GM12872 (cell line): ENCODE results near the gene SLC4A8.

Source experiments
- TF ChIP-seq, protein P1 (sequence below): IDR thresholded peaks from 3 replicates; pipeline ENCODE4 v1.5.1; 2011; ENCODE audit warnings: low read depth, mild to moderate bottlenecking, low read length, moderate library complexity; ENCODE audit not compliant: insufficient read depth

SLC4A8 gene

GRCh38 chr12:51424662-51425539 is at the start of gene SLC4A8:
TSS of gene SLC4A8 (plus strand) at chr12:51424831. CDS start at chr12:51424988, 157 bp downstream.
- TF ChIP-seq, protein P1, sequence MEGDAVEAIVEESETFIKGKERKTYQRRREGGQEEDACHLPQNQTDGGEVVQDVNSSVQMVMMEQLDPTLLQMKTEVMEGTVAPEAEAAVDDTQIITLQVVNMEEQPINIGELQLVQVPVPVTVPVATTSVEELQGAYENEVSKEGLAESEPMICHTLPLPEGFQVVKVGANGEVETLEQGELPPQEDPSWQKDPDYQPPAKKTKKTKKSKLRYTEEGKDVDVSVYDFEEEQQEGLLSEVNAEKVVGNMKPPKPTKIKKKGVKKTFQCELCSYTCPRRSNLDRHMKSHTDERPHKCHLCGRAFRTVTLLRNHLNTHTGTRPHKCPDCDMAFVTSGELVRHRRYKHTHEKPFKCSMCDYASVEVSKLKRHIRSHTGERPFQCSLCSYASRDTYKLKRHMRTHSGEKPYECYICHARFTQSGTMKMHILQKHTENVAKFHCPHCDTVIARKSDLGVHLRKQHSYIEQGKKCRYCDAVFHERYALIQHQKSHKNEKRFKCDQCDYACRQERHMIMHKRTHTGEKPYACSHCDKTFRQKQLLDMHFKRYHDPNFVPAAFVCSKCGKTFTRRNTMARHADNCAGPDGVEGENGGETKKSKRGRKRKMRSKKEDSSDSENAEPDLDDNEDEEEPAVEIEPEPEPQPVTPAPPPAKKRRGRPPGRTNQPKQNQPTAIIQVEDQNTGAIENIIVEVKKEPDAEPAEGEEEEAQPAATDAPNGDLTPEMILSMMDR, result peak; percentile 75

- TF ChIP-seq, protein P1, result no peak
Measured at GRCh38 chr12:51374856-51375255, 49.8 kb upstream of the SLC4A8 start.

GRCh38 chr12:51377099-51377984 is 47.3 kb upstream of the SLC4A8 start:
- TF ChIP-seq, protein P1, result peak; percentile 25; the same call in 1 of the 3 replicates

DNA sequence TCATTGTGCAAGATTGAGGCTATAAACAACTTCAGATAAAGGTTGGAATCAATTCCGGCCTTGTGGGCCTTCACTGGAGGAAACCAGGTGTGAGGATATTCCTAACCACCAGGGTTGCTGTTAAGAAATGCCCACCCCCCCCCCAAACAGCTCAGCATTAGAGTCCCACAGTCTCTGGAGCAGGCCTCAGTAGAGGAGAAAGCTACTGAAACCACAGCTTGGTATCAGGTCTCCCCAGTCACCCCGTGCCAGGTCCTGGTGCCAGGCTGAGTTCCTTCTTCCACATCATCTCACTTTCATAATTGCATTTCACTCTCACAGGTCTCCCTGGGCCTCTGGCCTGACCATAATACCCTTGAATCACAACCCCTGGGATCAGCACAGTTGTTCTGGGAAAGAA is 45.9 kb upstream of the SLC4A8 start:
- TF ChIP-seq, protein P1, result no peak

GRCh38 chr12:51379571-51379970 is 45.1 kb upstream of the SLC4A8 start:
- TF ChIP-seq, protein P1, result no peak

DNA sequence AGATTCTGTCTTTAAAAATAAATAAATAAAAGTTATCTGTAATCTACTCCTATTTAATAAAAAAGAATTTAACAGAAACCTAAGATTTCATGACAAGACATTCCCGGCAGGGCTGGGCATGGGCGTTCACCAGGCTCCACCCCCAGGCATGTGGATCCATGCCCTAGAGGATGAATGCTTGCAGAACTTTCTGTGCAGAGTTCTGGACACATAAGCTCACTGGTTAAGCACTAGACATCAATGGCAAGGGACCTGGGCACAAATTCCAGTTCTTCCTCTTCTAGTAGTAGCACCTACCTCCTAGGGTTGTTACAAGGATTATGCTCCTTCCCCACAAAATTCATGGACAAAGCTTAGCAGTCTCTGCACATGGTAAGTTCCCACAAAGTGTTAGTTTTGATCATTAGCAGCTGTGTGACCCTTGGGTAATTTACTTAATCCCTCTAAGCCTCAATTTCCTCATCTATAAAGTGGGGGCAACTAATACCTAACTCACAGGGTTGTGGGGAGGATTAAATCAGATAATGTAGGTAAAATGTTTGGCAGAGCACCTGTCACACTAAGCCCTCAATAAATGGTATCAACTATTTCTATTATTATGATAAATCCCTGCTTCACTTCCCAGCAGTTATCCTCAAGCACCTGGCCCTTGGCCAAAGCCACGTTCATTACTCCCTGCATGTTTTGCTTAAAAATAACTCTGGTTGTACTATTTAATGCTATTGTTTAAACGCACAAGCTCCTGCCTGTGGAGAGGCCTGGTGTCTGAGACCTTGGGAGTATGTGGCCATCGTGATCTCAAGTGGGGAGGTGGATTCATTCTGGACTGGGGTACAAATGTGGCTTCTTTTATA is 43.2 kb upstream of the SLC4A8 start:
- TF ChIP-seq, protein P1, result no peak
